Caco-2 (cell line): ENCODE data around the gene UBA1. TPM values are rescaled to one million over a fixed set of nuclear protein-coding genes. Genes with fewer than 3 reads are reported as not detected.

Experiments used
- BruUV-seq: library from RNA; stranded (reverse); fragments of 400-500 nt; replicated peaks from 2 replicates; lab custom pipeline; 2021; lab: Mats Ljungman, UMichigan
- CTCF ChIA-PET: fragments of 300-600 bp; sonication (Branson Sonifier 250); formaldehyde crosslinking; loops from one replicate; lab custom pipeline; 2022; ENCODE audit warnings: antibody characterized with exemption; lab: Charles Lee
- POLR2A ChIA-PET: fragments of 300-600 bp; sonication (Branson Sonifier 250); formaldehyde crosslinking; loops from one replicate; lab custom pipeline; 2022; ENCODE audit warnings: antibody characterized with exemption; lab: Charles Lee
- DNase-seq, 2 experiments: peaks; one replicate each; pipeline versions ENCODE4 v3.0.0 to v3.0.0-alpha.2; 2020 to 2022
- H3K27me3 ChIP-seq: replicated peaks from 2 replicates; pipeline ENCODE4 v1.6.0; 2011; ENCODE audit warnings: low read length; ENCODE audit not compliant: control insufficient read depth, insufficient read depth
- H3K36me3 ChIP-seq: 2 replicates; pipeline ENCODE4 v1.5.1; 2011; ENCODE audit warnings: low read length; ENCODE audit not compliant: control insufficient read depth, insufficient read depth
- H3K4me1 ChIP-seq: fragments of 250-450 bp; sonication (Bioruptor Pico); 2 replicates; pipeline ENCODE4 v1.5.1; 2020; ENCODE audit warnings: mild to moderate bottlenecking
- H3K4me3 ChIP-seq: 2 replicates; pipeline ENCODE4 v1.5.1; 2011; ENCODE audit warnings: low read depth, mild to moderate bottlenecking, control low read depth, low read length
- H3K9me3 ChIP-seq: fragments of 250-450 bp; sonication (Bioruptor Pico); 2 replicates; pipeline ENCODE4 v1.5.1; 2020; ENCODE audit warnings: mild to moderate bottlenecking, moderate library complexity
- H3K27ac Mint-ChIP-seq: one replicate; pipeline ENCODE4 v1.8.0; 2022; ENCODE audit warnings: mixed read lengths; ENCODE audit not compliant: unreplicated experiment
- H3K27me3 Mint-ChIP-seq: one replicate; pipeline ENCODE4 v1.8.0; 2022; ENCODE audit warnings: mixed read lengths; ENCODE audit not compliant: insufficient read depth, unreplicated experiment
- H3K36me3 Mint-ChIP-seq: one replicate; pipeline ENCODE4 v1.8.0; 2022; ENCODE audit warnings: mild to moderate bottlenecking, mixed read lengths; ENCODE audit not compliant: insufficient read depth, unreplicated experiment
- H3K4me1 Mint-ChIP-seq: one replicate; pipeline ENCODE4 v1.8.0; 2022; ENCODE audit warnings: low read depth, mixed read lengths; ENCODE audit not compliant: unreplicated experiment
- H3K4me3 Mint-ChIP-seq: one replicate; pipeline ENCODE4 v1.8.0; 2022; ENCODE audit warnings: mild to moderate bottlenecking, moderate library complexity, mixed read lengths; ENCODE audit not compliant: unreplicated experiment
- H3K9me3 Mint-ChIP-seq: one replicate; pipeline ENCODE4 v1.8.0; 2022; ENCODE audit warnings: mixed read lengths; ENCODE audit not compliant: unreplicated experiment
- intact Hi-C: fragments of 100-400 bp; cut with micrococcal nuclease; formaldehyde crosslinking; loops from one replicate; pipeline ENCODE4 v1.10.0; 2022; ENCODE audit not compliant: unreplicated experiment
- total RNA-seq: library from RNA; stranded (reverse); gene quantifications from 2 replicates; pipeline ENCODE4 v1.2.3, GENCODE V29; 2022
- TF ChIP-seq, protein P1 (sequence below), 2 experiments: fragments of 200-600 bp in 1 of 2; IDR thresholded peaks; 1 replicate in 1 of 2; 2 replicates in 1 of 2; pipeline versions ENCODE4 v1.5.1 to v1.8.0; 2011 to 2022; ENCODE audit warnings: antibody characterized with exemption in 1 of 2, control low read depth in 1 of 2, inconsistent platforms in 1 of 2, low read depth in 1 of 2, low read length in 1 of 2, mild to moderate bottlenecking in 1 of 2, moderate library complexity in 1 of 2; ENCODE audit not compliant: insufficient read depth in 1 of 2, severe bottlenecking in 1 of 2, unreplicated experiment in 1 of 2

The UBA1 gene
- total RNA-seq, 1 experiment from 2014 or later = 156 TPM

GRCh38 chrX:47189906-47190305 is 3.7 kb upstream of the UBA1 start:
- Histone ChIP-seq H3K9me3 (no peaks in the 10 kb centered on the region), H3K4me1 (0 out of 2 replicates have a peak, but pooled peaks cover 3% of the 10 kb centered on the region), H3K27me3 (no peaks in the 10 kb centered on the region), H3K4me3 (no peak overlapping the region), H3K36me3 (no peaks in the 10 kb centered on the region; the same call in 1 of the 2 replicates)
- ChIA-PET CTCF (no interaction called here), POLR2A (interaction anchor here (0.9 to 1.3 kb wide), 2 partner anchors 28 to 45 kb away, joined by 5 to 8 read pairs; partner anchors contain the start of genes NDUFB11 and RBM10)
- no peak overlapping the region for H3K27ac Mint-ChIP-seq
- no peaks in the 10 kb centered on the region for H3K27me3 Mint-ChIP-seq
- no peak overlapping the region for H3K4me3 Mint-ChIP-seq
- DNase-seq = no peak
- intact Hi-C loops = loop anchor here (5.0 to 10.0 kb wide), 2 partner anchors 292 to 455 kb away; partner anchors contain the start of gene ZNF41
- H3K36me3 Mint-ChIP-seq = peaks cover 39% of the 10 kb centered on the region
- no peaks in the 10 kb centered on the region for H3K4me1 Mint-ChIP-seq
- TF ChIP-seq, protein P1, sequence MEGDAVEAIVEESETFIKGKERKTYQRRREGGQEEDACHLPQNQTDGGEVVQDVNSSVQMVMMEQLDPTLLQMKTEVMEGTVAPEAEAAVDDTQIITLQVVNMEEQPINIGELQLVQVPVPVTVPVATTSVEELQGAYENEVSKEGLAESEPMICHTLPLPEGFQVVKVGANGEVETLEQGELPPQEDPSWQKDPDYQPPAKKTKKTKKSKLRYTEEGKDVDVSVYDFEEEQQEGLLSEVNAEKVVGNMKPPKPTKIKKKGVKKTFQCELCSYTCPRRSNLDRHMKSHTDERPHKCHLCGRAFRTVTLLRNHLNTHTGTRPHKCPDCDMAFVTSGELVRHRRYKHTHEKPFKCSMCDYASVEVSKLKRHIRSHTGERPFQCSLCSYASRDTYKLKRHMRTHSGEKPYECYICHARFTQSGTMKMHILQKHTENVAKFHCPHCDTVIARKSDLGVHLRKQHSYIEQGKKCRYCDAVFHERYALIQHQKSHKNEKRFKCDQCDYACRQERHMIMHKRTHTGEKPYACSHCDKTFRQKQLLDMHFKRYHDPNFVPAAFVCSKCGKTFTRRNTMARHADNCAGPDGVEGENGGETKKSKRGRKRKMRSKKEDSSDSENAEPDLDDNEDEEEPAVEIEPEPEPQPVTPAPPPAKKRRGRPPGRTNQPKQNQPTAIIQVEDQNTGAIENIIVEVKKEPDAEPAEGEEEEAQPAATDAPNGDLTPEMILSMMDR (IDR thresholded peaks at IDR 0.05; ENCODE audit: insufficient read depth in 1 of 2, low read depth in 1 of 2, low read length in 1 of 2, severe bottlenecking in 1 of 2, unreplicated experiment in 1 of 2) = no peak
- no peaks in the 10 kb centered on the region for H3K9me3 Mint-ChIP-seq
- BruUV-seq = no TSS peak

- Mint-ChIP-seq H3K27me3 (no peaks in the 10 kb centered on the region), H3K27ac (peak overlapping the region; percentile 92), H3K4me3 (peak overlapping the region; percentile 88), H3K4me1 (peaks cover 2% of the 10 kb centered on the region), H3K36me3 (peaks cover 37% of the 10 kb centered on the region), H3K9me3 (no peaks in the 10 kb centered on the region)
- Histone ChIP-seq H3K9me3 (no peaks in the 10 kb centered on the region), H3K36me3 (no peaks in the 10 kb centered on the region), H3K4me1 (0 out of 2 replicates have a peak, but pooled peaks cover 3% of the 10 kb centered on the region), H3K27me3 (no peaks in the 10 kb centered on the region), H3K4me3 (peak overlapping the region; percentile 68)
- CTCF ChIA-PET = interaction anchor here (0.9 to 1.6 kb wide), 3 partner anchors 27 to 333 kb away, joined by 3 to 7 read pairs (median 5); no protein-coding TSS in a partner anchor
- intact Hi-C loops = loop anchor here (5.0 to 10.0 kb wide), 2 partner anchors 292 to 454 kb away; partner anchors contain the start of gene ZNF41
- TF ChIP-seq, protein P1 (IDR thresholded peaks at IDR 0.05; ENCODE audit: insufficient read depth in 1 of 2, low read depth in 1 of 2, low read length in 1 of 2, severe bottlenecking in 1 of 2, unreplicated experiment in 1 of 2) = no peak
- POLR2A ChIA-PET = interaction anchor here (0.9 to 1.3 kb wide), 3 partner anchors 27 to 46 kb away, joined by 3 to 8 read pairs (median 5); partner anchors contain the start of genes NDUFB11 and RBM10
- no TSS peak for BruUV-seq
- peak; percentile 90 to 95 for DNase-seq
Observed at GRCh38 chrX:47190445-47191269, 3.0 kb upstream of the UBA1 start.

GRCh38 chrX:47191331-47191730 is 2.3 kb upstream of the UBA1 start:
- Mint-ChIP-seq H3K4me1 (peaks cover 8% of the 10 kb centered on the region), H3K27me3 (no peaks in the 10 kb centered on the region), H3K9me3 (no peaks in the 10 kb centered on the region), H3K27ac (peak overlapping the region; percentile 92), H3K36me3 (peaks cover 38% of the 10 kb centered on the region), H3K4me3 (peak overlapping the region; percentile 88)
- ChIA-PET POLR2A (interaction anchor here (1.0 kb wide), 1 partner anchor 42 kb away, joined by 3 read pairs; no protein-coding TSS in a partner anchor), CTCF (interaction anchor here (0.9 to 1.6 kb wide), 3 partner anchors 26 to 332 kb away, joined by 3 to 7 read pairs (median 5); no protein-coding TSS in a partner anchor)
- DNase-seq = peak; percentile 27 to 45
- intact Hi-C loops = loop anchor here (5.0 to 10.0 kb wide), 2 partner anchors 291 to 453 kb away; partner anchors contain the start of gene ZNF41
- no peaks in the 10 kb centered on the region for H3K9me3 ChIP-seq
- H3K36me3 ChIP-seq = no peaks in the 10 kb centered on the region
- H3K27me3 ChIP-seq = no peaks in the 10 kb centered on the region
- 0 out of 2 replicates have a peak, but pooled peaks cover 3% of the 10 kb centered on the region for H3K4me1 ChIP-seq
- peak overlapping the region; percentile 68 for H3K4me3 ChIP-seq
- TF ChIP-seq, protein P1 (IDR thresholded peaks at IDR 0.05; ENCODE audit: insufficient read depth in 1 of 2, low read depth in 1 of 2, low read length in 1 of 2, severe bottlenecking in 1 of 2, unreplicated experiment in 1 of 2) = no peak
- BruUV-seq = no TSS peak
